LHCN-M2 (cell line): Measurements from ENCODE around the gene KRTAP3-1. TPM values are rescaled to one million over a fixed set of nuclear protein-coding genes. Genes with fewer than 3 reads are reported as not detected.
A peak's percentile ranks its signal among the peaks of the same experiment; 100 is the strongest.
"Not testable (repeated sequence)": the region's sequence is repeated elsewhere in the genome, so short reads cannot be mapped to it uniquely, and the experiment has no call there.

Experiments used
- DNase-seq: peaks from one replicate; pipeline ENCODE4 v3.0.0-alpha.2; 2012; ENCODE audit warnings: low read depth
- polyA plus RNA-seq: library from polyadenylated mRNA; unstranded; fragments of >200 nt; gene quantifications from one replicate; pipeline ENCODE4 v1.2.1, GENCODE V29; 2012; ENCODE audit warnings: missing spikeins
- total RNA-seq: library from RNA; depleted of rRNA; stranded (reverse); fragments of >200 nt; gene quantifications from 2 replicates; pipeline ENCODE4 v1.2.3, GENCODE V29; 2014; rRNA removed

KRTAP3-1 gene
- not detected in 2 replicates for total RNA-seq
- polyA plus RNA-seq = not detected

- no peak for DNase-seq
These were observed at the start of gene KRTAP3-1 for GRCh38 chr17:41008811-41009210. KRTAP3-1 (minus strand) TSS chr17:41009128; CDS start chr17:41009074, 54 bp downstream.

- no peak for DNase-seq
These were observed 48.6 kb upstream of the KRTAP3-1 start for GRCh38 chr17:41057547-41057946.

- not testable (repeated sequence) for DNase-seq
These were observed 46.2 kb upstream of the KRTAP3-1 start, which contains the start of gene KRTAP2-2 for GRCh38 chr17:41055130-41055529. KRTAP2-2 (minus strand) TSS chr17:41055230; CDS start chr17:41055211, 19 bp downstream.

- DNase-seq = not testable (repeated sequence)
These were observed 45.6 kb upstream of the KRTAP3-1 start for GRCh38 chr17:41054556-41054955.

GRCh38 chr17:41054025-41054424 is 45.1 kb upstream of the KRTAP3-1 start:
- DNase-seq = no peak

- DNase-seq = peak; percentile 66
These were observed 43.6 kb upstream of the KRTAP3-1 start for GRCh38 chr17:41052566-41052965.

- DNase-seq = peak; percentile 93
These were observed 40.2 kb upstream of the KRTAP3-1 start for GRCh38 chr17:41049110-41049509.

GRCh38 chr17:41048441-41048840 is 39.5 kb upstream of the KRTAP3-1 start:
- DNase-seq = peak; percentile 78

GRCh38 chr17:41046735-41047465 is 38.0 kb upstream of the KRTAP3-1 start, which contains the start of gene KRTAP2-1:
KRTAP2-1 (minus strand) TSS chr17:41047316; CDS start chr17:41047267, 49 bp downstream.
- not testable (repeated sequence) for DNase-seq

GRCh38 chr17:41042953-41043352 is 34.0 kb upstream of the KRTAP3-1 start:
- DNase-seq = no peak

- peak; percentile 65 for DNase-seq
These were observed 32.0 kb upstream of the KRTAP3-1 start, which contains the start of gene KRTAP1-1 for GRCh38 chr17:41040783-41041571. KRTAP1-1 (minus strand) TSS chr17:41041450; CDS start chr17:41041397, 53 bp downstream.

- no peak for DNase-seq
These were observed 29.0 kb upstream of the KRTAP3-1 start for GRCh38 chr17:41037853-41038350.

- peak; percentile 68 for DNase-seq
These were observed 25.5 kb upstream of the KRTAP3-1 start, which contains the start of gene KRTAP1-3 for GRCh38 chr17:41034346-41034935. KRTAP1-3 (minus strand) TSS chr17:41034874; CDS start chr17:41034821, 53 bp downstream.

- DNase-seq = no peak
These were observed 20.8 kb upstream of the KRTAP3-1 start, which contains the start of gene KRTAP1-4 for GRCh38 chr17:41029633-41030245. KRTAP1-4 (minus strand) TSS chr17:41030195; CDS start chr17:41030078, 117 bp downstream.

- DNase-seq = peak; percentile 98
These were observed 18.0 kb upstream of the KRTAP3-1 start, which contains the start of gene KRTAP1-5 for GRCh38 chr17:41026715-41027471. KRTAP1-5 (minus strand) TSS chr17:41027208; CDS start chr17:41027155, 53 bp downstream.

GRCh38 chr17:41024697-41025096 is 15.8 kb upstream of the KRTAP3-1 start:
- peak; percentile 38 for DNase-seq

GRCh38 chr17:41020336-41020735 is 11.4 kb upstream of the KRTAP3-1 start:
- DNase-seq = no peak

GRCh38 chr17:41019415-41019814 is 10.5 kb upstream of the KRTAP3-1 start:
- DNase-seq = no peak

- DNase-seq = no peak
These were observed 9.6 kb upstream of the KRTAP3-1 start for GRCh38 chr17:41018541-41018940.
